OCI-LY7 (cell line): Measurements from ENCODE around the gene MPV17. TPM values are rescaled to one million over a fixed set of nuclear protein-coding genes. Genes with fewer than 3 reads are reported as not detected.

Experiments
- BruUV-seq: library from RNA; stranded (reverse); fragments of 400-500 nt; replicated peaks from 2 replicates; lab custom pipeline; 2021; lab: Mats Ljungman, UMichigan
- CTCF ChIA-PET: fragments of 300-600 bp; sonication (Branson Sonifier 250); formaldehyde crosslinking; loops from one replicate; lab custom pipeline; 2022; ENCODE audit warnings: antibody characterized with exemption; ENCODE audit not compliant: unreplicated experiment; lab: Charles Lee
- POLR2A ChIA-PET: fragments of 300-600 bp; sonication (Branson Sonifier 250); formaldehyde crosslinking; loops from one replicate; lab custom pipeline; 2022; ENCODE audit warnings: antibody characterized with exemption; lab: Charles Lee
- DNase-seq: peaks from one replicate; pipeline ENCODE4 v3.0.0-alpha.2; 2015; ENCODE audit warnings: low spot score
- H2AFZ ChIP-seq: fragments of 200-600 bp; sonication (generic), shearing (Covaris generic); 2 replicates; pipeline ENCODE4 v1.6.1; 2014; ENCODE audit warnings: mild to moderate bottlenecking, antibody characterized with exemption, low read length, moderate library complexity
- H3K27ac ChIP-seq: fragments of 200-600 bp; sonication (generic); 2 replicates; pipeline ENCODE4 v1.5.1; 2014; ENCODE audit warnings: mixed run types, low read depth, mild to moderate bottlenecking, moderate library complexity, low read length, inconsistent platforms; ENCODE audit not compliant: poor library complexity, severe bottlenecking
- H3K36me3 ChIP-seq: fragments of 200-600 bp; sonication (generic); 2 replicates; pipeline ENCODE4 v1.6.1; 2014; ENCODE audit warnings: mild to moderate bottlenecking, antibody characterized with exemption, low read length, moderate library complexity, mixed read lengths; ENCODE audit not compliant: insufficient read depth
- H3K4me1 ChIP-seq: fragments of 200-600 bp; sonication (generic); 2 replicates; pipeline ENCODE4 v1.5.1; 2014; ENCODE audit warnings: mild to moderate bottlenecking, low read length; ENCODE audit not compliant: insufficient read depth, poor library complexity, severe bottlenecking
- H3K4me2 ChIP-seq: fragments of 200-600 bp; sonication (generic); 2 replicates; pipeline ENCODE4 v1.6.1; 2014; ENCODE audit warnings: mild to moderate bottlenecking, low read length
- H3K4me3 ChIP-seq: fragments of 200-600 bp; sonication (generic); 2 replicates; pipeline ENCODE4 v1.5.1; 2014; ENCODE audit warnings: mild to moderate bottlenecking, low read depth, low read length; ENCODE audit not compliant: poor library complexity, severe bottlenecking
- H3K79me2 ChIP-seq: fragments of 200-600 bp; sonication (generic); 2 replicates; pipeline ENCODE4 v1.6.1; 2016; ENCODE audit warnings: low read depth, mild to moderate bottlenecking, low read length, moderate library complexity, mixed read lengths; ENCODE audit not compliant: insufficient read depth
- H3K9me2 ChIP-seq: fragments of 200-600 bp; sonication (generic); 2 replicates; pipeline ENCODE4 v1.6.1; 2016; ENCODE audit warnings: mild to moderate bottlenecking, low read length, mixed read lengths; ENCODE audit not compliant: insufficient read depth
- H3K9me3 ChIP-seq: fragments of 200-600 bp; sonication (generic); 2 replicates; pipeline ENCODE4 v1.6.1; 2014; ENCODE audit warnings: mild to moderate bottlenecking, mixed run types, low read length, mixed read lengths
- H4K20me1 ChIP-seq: fragments of 200-600 bp; sonication (generic); 2 replicates; pipeline ENCODE4 v1.6.1; 2014; ENCODE audit warnings: mild to moderate bottlenecking, antibody characterized with exemption, low read length, moderate library complexity, mixed read lengths; ENCODE audit not compliant: insufficient read depth
- EZH2phosphoT487 ChIP-seq: fragments of 200-600 bp; sonication (generic); IDR thresholded peaks from 2 replicates; pipeline ENCODE4 v1.6.1; 2018; ENCODE audit warnings: low read depth, borderline replicate concordance, mild to moderate bottlenecking, mixed run types, antibody characterized with exemption, low read length, moderate library complexity, mixed read lengths
- intact Hi-C: fragments of 100-400 bp; cut with micrococcal nuclease; formaldehyde crosslinking; loops from one replicate; pipeline ENCODE4 v1.10.0; 2022; ENCODE audit not compliant: unreplicated experiment
- total RNA-seq, 2 experiments: library from RNA; depleted of rRNA in 1 of 2; stranded (reverse); fragments of >200 nt in 1 of 2; shearing (Covaris generic) in 1 of 2; gene quantifications; 2 replicates each; pipeline ENCODE4 v1.2.3, GENCODE V29; 2014 to 2022
- TF ChIP-seq, protein P1 (sequence below): fragments of 200-600 bp; sonication (generic); conservative IDR thresholded peaks from 2 replicates; pipeline ENCODE4 v1.5.1; 2014; ENCODE audit warnings: mild to moderate bottlenecking, antibody characterized with exemption, low read length, moderate library complexity, mixed read lengths

The MPV17 gene
- total RNA-seq, 2 experiments from 2014 or later: 63.9 to 109 TPM

GRCh38 chr2:27308359-27308881 lies 14.5 kb downstream of the MPV17 start, which contains the start of gene UCN:
Gene UCN, minus strand, starts transcription at chr2:27308445. Its CDS starts 550 bp downstream, at chr2:27307895.
- no peak within 1 kb of the TSS for H3K4me3 ChIP-seq
- no peaks in the 10 kb centered on the region for H3K9me2 ChIP-seq
- H3K27ac ChIP-seq: no peak within 1 kb of the TSS
- ChIA-PET CTCF (no interaction called here), POLR2A (interaction anchor here (0.5 kb wide), 1 partner anchor 29 kb away, joined by 3 read pairs; no protein-coding TSS in a partner anchor)
- BruUV-seq: no TSS peak
- H3K4me2 ChIP-seq: no peak within 1 kb of the TSS
- TF ChIP-seq, protein P1, sequence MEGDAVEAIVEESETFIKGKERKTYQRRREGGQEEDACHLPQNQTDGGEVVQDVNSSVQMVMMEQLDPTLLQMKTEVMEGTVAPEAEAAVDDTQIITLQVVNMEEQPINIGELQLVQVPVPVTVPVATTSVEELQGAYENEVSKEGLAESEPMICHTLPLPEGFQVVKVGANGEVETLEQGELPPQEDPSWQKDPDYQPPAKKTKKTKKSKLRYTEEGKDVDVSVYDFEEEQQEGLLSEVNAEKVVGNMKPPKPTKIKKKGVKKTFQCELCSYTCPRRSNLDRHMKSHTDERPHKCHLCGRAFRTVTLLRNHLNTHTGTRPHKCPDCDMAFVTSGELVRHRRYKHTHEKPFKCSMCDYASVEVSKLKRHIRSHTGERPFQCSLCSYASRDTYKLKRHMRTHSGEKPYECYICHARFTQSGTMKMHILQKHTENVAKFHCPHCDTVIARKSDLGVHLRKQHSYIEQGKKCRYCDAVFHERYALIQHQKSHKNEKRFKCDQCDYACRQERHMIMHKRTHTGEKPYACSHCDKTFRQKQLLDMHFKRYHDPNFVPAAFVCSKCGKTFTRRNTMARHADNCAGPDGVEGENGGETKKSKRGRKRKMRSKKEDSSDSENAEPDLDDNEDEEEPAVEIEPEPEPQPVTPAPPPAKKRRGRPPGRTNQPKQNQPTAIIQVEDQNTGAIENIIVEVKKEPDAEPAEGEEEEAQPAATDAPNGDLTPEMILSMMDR: no peak
- TF ChIP-seq EZH2phosphoT487: no peak
- no peaks in the 10 kb centered on the region for H4K20me1 ChIP-seq
- no peak within 1 kb of the TSS for H2AFZ ChIP-seq
- H3K36me3 ChIP-seq: peaks cover 6% of the 10 kb centered on the region
- H3K9me3 ChIP-seq: no peaks in the 10 kb centered on the region
- intact Hi-C loops: no loop called here
- no peaks in the 10 kb centered on the region for H3K79me2 ChIP-seq
- DNase-seq: no peak
- H3K4me1 ChIP-seq: peaks cover 5% of the 10 kb centered on the region

DNA sequence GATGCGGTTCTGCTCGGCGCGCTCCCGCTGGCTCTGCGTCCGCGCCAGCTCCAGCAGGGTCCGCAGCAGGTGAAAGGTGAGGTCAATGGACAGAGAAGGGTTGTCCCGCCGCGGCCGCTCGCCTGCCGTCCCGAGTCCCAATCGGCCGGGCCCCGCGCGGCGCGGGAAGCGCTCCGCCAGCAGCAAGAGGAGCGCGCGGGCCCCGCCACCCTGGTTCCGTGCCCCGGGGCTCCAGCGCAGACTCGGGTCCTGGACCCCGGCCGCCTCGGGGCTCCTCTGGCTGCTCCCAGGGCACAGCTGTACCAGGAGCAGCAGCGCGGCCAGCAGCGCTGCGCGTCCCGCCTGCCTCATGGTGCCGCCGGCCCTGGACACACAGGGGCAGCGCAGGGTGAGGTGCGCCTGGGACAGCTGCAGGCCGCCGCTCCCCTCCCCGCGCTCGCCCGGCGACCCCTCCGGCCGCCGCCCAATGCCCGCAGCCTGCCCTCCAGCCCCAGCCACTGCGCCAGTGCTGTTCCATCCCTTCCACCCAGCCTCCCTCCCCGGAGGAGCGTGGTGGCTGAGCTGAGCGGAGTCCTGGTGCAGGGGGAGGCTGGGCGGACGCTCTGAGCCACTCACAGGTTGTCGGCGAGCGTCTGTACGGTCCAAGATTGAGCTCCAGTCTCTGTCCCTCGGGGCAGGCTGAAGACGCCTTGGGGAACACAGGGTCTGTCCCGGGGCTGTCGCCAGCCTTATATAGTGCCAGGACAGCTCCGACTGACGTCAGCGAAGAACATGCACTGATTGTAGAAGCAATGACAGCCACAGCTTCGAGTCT lies 15.1 kb downstream of the MPV17 start:
- Histone ChIP-seq H3K79me2 (no peaks in the 10 kb centered on the region), H3K9me2 (no peaks in the 10 kb centered on the region), H3K27ac (no peak overlapping the region), H3K4me3 (no peak overlapping the region), H2AFZ (no peak overlapping the region), H3K36me3 (peaks cover 6% of the 10 kb centered on the region), H3K9me3 (no peaks in the 10 kb centered on the region), H3K4me2 (no peak overlapping the region), H3K4me1 (peaks cover 10% of the 10 kb centered on the region), H4K20me1 (no peaks in the 10 kb centered on the region)
- BruUV-seq: no TSS peak
- intact Hi-C loops: no loop called here
- POLR2A ChIA-PET: interaction anchor here (0.5 kb wide), 1 partner anchor 28 kb away, joined by 3 read pairs; no protein-coding TSS in a partner anchor
- no peak for TF ChIP-seq EZH2phosphoT487
- TF ChIP-seq, protein P1: no peak
- DNase-seq: no peak
- CTCF ChIA-PET: no interaction called here

DNA sequence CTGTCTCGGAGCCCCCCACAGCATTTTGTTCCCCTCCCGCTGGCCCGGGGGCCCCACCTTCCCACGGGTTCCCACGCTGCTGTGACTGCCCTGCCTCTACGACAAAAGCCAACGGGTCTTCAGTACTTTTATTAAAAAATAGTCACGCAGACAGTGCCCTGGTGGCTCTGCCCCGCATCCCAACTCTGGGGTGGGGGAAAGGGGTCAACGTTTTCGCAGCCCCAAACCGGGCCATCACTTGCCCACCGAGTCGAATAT lies 15.7 kb downstream of the MPV17 start:
- H2AFZ ChIP-seq: no peak overlapping the region
- peaks cover 6% of the 10 kb centered on the region for H3K36me3 ChIP-seq
- H3K4me1 ChIP-seq: peaks cover 14% of the 10 kb centered on the region
- no peaks in the 10 kb centered on the region for H3K9me2 ChIP-seq
- no TSS peak for BruUV-seq
- H4K20me1 ChIP-seq: no peaks in the 10 kb centered on the region
- H3K79me2 ChIP-seq: no peaks in the 10 kb centered on the region
- no peak for DNase-seq
- no peak for TF ChIP-seq EZH2phosphoT487
- TF ChIP-seq, protein P1: no peak
- ChIA-PET POLR2A (no interaction called here), CTCF (no interaction called here)
- H3K4me2 ChIP-seq: no peak overlapping the region
- intact Hi-C loops: no loop called here
- no peaks in the 10 kb centered on the region for H3K9me3 ChIP-seq
- H3K4me3 ChIP-seq: no peak overlapping the region
- H3K27ac ChIP-seq: no peak overlapping the region
